C4-2B (cell line): ENCODE results near the gene FAM20C.

ENCODE experiments used
- H3K27ac ChIP-seq: fragments of 450-650 bp; 2 replicates; pipeline ENCODE4 v1.5.1; 2017
- ZFX ChIP-seq: fragments of 450-650 bp; IDR thresholded peaks from 2 replicates; pipeline ENCODE4 v1.6.1; 2017
- TF ChIP-seq, protein P1 (sequence below): fragments of 450-650 bp; conservative IDR thresholded peaks from 2 replicates; pipeline ENCODE4 v1.5.1; 2017; ENCODE audit warnings: mild to moderate bottlenecking

The FAM20C gene

DNA sequence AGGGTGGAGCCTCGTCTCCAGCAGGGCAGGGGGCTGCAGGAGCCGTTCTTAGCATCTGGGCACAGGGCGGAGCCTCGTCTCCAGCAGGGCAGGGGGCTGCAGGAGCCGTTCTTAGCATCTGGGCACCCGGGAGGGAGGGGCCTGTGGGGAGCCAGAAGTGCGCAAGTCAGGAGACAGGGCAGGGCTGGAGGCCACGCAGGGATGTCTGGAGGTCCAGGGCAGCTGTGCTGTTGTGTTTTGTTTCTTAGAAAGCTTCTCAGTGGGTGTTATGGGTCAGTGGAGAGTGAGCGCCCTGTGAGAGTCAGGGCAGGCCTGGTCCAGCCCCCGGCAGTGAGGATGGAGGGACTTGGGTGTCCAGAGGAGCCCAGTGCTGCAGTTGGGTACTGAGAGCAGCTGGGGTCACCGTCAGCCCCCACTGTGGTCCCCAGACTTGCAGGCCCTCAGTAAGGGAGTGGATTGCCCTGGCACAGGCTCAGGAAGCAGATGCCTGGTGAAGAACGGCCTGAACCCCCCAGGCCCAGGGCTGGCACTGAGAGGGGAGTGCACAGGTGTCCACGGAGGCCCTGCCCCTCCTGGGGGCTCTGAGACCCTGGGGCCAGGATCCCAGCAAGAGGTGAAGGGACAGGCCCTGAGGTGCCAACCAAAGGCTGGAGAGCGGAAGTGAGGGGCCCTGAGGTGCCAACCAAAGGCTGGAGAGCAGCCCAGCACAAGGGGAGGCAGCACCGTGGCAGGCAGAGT, 29.8 kb downstream of the FAM20C start:
- no peak overlapping the region; the same call in 1 of the 2 replicates for H3K27ac ChIP-seq
- TF ChIP-seq ZFX = no peak
- TF ChIP-seq, protein P1, sequence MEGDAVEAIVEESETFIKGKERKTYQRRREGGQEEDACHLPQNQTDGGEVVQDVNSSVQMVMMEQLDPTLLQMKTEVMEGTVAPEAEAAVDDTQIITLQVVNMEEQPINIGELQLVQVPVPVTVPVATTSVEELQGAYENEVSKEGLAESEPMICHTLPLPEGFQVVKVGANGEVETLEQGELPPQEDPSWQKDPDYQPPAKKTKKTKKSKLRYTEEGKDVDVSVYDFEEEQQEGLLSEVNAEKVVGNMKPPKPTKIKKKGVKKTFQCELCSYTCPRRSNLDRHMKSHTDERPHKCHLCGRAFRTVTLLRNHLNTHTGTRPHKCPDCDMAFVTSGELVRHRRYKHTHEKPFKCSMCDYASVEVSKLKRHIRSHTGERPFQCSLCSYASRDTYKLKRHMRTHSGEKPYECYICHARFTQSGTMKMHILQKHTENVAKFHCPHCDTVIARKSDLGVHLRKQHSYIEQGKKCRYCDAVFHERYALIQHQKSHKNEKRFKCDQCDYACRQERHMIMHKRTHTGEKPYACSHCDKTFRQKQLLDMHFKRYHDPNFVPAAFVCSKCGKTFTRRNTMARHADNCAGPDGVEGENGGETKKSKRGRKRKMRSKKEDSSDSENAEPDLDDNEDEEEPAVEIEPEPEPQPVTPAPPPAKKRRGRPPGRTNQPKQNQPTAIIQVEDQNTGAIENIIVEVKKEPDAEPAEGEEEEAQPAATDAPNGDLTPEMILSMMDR = no peak

DNA sequence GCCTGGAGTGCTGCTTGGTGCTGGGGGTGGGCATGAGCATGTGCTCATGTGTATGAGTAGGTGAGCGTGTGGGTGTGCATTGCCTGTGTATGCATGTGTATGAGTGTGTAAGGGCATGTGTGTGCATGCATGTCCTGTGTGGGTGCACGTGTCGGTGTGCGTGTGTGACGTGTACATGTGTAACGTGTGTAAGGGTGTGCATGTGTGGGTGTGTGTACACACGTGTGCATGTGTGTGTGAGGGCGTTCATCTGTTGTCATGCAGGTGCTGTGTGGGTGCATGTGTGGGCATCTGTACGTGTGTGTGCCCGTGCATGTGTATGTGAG, 30.3 kb downstream of the FAM20C start:
- TF ChIP-seq, protein P1 = no peak
- TF ChIP-seq ZFX = no peak
- H3K27ac ChIP-seq = no peak overlapping the region

DNA sequence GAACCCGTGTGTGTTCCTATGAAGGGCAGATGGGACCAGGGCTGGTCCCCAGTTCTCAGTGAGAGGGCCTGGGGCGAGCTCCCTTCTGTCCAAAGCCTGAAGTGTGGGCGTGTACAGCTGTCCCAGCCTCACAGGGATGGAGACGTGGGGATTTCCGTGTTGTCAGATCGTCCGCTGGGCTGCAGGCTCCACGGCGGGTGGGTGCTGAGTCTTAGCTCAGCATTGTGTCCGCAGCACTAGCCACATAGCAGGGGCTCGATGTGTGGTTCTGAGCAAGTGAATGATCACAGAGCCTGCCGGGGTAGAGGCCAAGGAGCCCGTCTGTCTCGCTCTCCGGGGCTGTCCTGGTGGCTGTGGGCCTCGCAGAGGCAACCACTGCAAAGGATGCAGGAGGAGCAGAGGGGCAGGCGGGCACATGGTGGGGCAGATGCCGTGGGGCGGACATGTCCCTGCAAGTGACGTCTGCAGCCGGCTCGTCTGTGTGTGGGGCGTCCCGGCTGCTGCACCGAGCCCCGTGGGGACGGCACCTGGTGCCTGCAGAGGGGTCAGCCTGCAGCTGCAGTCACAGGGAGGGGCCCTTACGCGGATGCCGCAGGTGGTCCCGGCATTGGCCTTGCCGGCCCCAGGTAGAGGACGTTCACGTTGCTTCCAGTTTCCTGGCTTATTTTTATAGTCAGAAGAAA, 30.9 kb downstream of the FAM20C start:
- H3K27ac ChIP-seq = no peak overlapping the region
- no peak for TF ChIP-seq ZFX

DNA sequence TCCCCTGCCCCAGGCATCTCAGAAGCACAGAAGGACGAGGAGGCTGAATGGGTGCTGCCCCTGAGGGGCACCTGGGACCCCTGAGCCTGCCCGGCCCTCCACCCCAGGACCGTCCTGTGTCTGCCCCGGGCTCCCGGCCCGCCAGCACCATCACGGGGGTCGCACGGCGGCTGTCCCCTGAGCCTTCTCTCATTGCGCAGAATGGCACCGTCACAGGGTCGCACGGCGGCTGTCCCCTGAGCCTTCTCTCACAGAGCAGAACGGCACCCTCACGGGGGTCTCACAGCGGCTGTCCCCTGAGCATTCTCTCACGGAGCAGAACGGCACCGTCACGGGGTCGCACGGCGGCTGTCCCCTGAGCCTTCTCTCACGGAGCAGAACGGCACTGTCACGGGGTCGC, 31.5 kb downstream of the FAM20C start:
- H3K27ac ChIP-seq = no peak overlapping the region
- TF ChIP-seq, protein P1 = no peak
- TF ChIP-seq ZFX = no peak

DNA sequence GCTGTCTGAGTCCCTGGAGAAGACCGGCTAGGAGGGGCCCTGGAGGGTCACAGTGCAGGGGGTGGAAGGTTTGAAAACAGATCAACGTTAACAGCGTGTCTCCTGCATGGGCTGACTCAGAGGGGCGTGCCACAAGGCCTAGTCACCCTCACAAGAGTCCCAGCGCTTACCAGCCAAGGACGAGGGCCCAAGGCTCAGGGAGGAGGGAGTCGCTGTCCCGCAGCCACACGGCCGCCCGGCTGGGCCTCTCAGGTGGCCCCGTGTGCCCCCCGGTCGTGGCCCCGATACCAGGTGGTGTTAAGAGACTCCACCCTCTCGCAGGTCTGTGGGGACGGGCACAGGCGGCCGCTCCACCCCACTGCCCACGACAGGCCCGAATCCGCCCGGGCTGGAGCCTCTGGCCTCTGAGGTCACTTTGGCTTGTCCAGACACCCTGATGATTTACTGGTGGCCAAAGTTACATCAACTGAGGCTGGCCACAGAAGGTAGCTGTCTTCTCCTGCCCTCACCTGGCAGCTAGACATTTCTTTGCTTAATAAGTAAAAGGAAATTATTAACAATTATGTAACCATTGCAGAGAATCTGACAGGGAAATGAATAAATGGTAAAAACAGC, 34.0 kb downstream of the FAM20C start:
- no peak overlapping the region for H3K27ac ChIP-seq
- TF ChIP-seq, protein P1 = no peak
- no peak for TF ChIP-seq ZFX

DNA sequence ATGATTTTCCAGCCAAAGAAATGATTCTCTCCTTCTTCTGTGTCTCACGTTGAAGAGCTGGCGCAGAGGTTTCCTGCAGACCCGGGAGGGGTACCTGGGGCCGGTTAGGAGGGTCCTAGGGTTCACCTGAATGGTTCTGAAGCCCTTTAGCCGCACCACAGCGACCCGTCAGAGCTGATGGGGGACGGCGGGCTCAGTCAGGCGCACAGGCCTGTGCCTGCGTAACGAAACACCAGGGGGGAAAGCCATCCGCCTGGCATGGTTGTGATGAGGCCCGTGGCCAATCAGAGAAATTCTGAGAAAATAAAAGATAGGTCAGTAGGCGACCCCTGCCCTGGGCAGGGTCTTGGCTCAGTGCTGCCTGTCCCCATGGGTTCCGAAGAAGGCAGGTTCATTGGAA, 35.6 kb downstream of the FAM20C start:
- H3K27ac ChIP-seq = no peak overlapping the region
- TF ChIP-seq ZFX = no peak

DNA sequence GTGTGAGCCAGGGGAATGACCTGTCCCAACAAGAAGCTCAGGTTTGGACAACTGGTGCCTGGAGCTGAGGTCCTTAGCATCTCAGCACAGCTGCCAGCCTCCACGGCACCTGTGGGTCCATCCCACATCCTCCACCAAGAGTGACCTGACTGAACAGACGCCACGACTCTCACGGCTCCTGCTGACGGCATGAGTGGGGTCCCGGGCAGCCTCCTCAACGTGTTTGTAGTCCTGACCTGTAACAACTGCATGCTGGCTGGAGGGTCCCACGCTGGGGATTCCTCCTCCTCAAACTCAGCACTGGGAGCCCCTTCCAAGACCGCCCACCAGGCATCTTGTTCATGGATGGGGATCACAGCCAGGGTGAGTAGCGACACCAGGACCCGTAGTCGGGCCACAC, 36.2 kb downstream of the FAM20C start:
- TF ChIP-seq, protein P1 = no peak
- TF ChIP-seq ZFX = no peak
- H3K27ac ChIP-seq = no peak overlapping the region

DNA sequence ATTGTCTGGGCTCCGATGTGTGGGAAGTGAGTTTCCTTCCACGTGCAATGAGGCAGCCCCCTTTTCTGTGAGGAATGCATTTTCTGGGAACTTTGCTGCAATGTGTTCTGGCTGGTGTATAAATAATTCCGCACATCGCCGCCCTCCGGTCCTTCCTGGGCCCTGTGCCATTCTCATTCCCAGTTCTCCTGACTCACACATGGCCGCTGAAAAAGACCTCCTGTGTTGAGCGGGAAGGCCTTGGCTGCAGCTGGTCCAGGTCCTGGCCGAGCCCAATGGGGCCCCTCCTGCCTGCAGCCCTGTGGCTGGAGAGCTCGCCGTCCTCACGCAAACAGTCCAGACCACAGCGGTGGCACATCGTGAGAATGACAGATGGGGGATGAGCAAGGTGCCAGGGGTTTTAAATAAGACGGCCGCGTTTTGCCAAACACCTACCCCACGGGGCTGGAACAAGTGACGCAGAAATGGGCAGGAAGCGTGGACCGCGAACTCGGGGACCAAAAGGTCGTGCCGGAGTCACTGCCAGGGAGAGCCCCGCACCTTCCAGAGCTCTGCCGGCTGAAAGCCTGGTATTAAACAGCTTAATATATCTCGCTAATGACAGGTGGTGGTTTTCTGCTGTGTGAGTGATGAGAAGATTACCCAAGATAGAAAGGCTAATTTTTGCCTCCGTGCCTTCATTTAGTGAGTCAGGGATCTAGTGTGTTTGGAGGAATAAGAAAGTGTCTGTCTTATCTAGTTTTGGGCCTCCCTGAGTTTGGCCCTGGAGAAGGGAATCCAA, 37.0 kb downstream of the FAM20C start:
- TF ChIP-seq ZFX = no peak
- TF ChIP-seq, protein P1 = no peak
- H3K27ac ChIP-seq = no peak overlapping the region
